Measurements from ENCODE around the gene ATP6V0A4. TPM values are rescaled to one million over a fixed set of nuclear protein-coding genes. Genes with fewer than 3 reads are reported as not detected.

ATP6V0A4 gene
- total RNA-seq, 4 donors from 2014 or later: not detected

GRCh38 chr7:138701537-138701923, 96.5 kb downstream of the ATP6V0A4 start:
- in situ Hi-C loops (cut with MboI; ENCODE audit: low sequenced_read_pairs in 4 of 4): no loop called here
- no peaks in the 10 kb centered on the region for H3K27me3 ChIP-seq
- ATAC-seq (no peak), DNase-seq (no peak)
- TF ChIP-seq POLR2A (IDR thresholded peaks at IDR 0.05) (no peak), CTCF (IDR thresholded peaks at IDR 0.05 in 4 of 5, conservative IDR thresholded peaks at IDR 0.05 in 1 of 5) (no peak)
- H3K36me3 ChIP-seq: no peaks in the 10 kb centered on the region
- no peaks in the 10 kb centered on the region for H3K4me1 ChIP-seq
- no peak overlapping the region for H3K4me3 ChIP-seq
- intact Hi-C loops (cut with DNase I; ENCODE audit: low total_unique reads): no loop called here
- H3K9me3 ChIP-seq: no peaks in the 10 kb centered on the region
- no peak overlapping the region for H3K27ac ChIP-seq

- in situ Hi-C loops (cut with MboI; ENCODE audit: low sequenced_read_pairs in 4 of 4) (no loop called here), intact Hi-C loops (cut with DNase I; ENCODE audit: low total_unique reads) (no loop called here)
- no peaks in the 10 kb centered on the region for H3K9me3 ChIP-seq
- no peaks in the 10 kb centered on the region for H3K27me3 ChIP-seq
- DNase-seq (no peak), ATAC-seq (no peak)
- H3K4me3 ChIP-seq: no peak within 1 kb of the TSS
- H3K4me1 ChIP-seq: no peaks in the 10 kb centered on the region
- H3K36me3 ChIP-seq: no peaks in the 10 kb centered on the region
- TF ChIP-seq CTCF (IDR thresholded peaks at IDR 0.05 in 4 of 5, conservative IDR thresholded peaks at IDR 0.05 in 1 of 5) (no peak), POLR2A (IDR thresholded peaks at IDR 0.05) (no peak)
- H3K27ac ChIP-seq: no peak within 1 kb of the TSS
Measured at GRCh38 chr7:138700857-138701536, 97.0 kb downstream of the ATP6V0A4 start, which contains the start of gene SVOPL. SVOPL (minus strand) TSS chr7:138701362; CDS start chr7:138679045, 22,317 bp downstream.

DNA sequence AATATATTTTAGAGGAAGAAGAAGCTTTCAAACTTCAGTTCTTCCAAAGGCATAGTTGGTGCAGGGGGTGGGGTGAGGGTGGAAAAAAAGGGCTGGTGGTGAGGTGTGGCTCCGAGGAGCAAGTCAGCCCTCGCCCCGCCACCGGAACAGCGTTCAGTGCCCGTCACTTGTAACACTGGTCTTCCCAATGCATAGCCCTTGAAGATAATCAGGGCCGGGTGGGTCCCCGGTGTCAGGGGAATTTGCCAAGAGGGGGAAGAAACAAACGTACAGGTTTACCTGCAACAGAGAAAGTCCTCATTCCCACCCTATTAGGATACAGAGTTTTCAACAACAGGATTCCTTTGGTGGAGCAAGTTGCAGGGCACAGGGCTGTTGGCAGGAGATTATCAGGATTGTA, 98.3 kb downstream of the ATP6V0A4 start:
- intact Hi-C loops (cut with DNase I; ENCODE audit: low total_unique reads): no loop called here

DNA sequence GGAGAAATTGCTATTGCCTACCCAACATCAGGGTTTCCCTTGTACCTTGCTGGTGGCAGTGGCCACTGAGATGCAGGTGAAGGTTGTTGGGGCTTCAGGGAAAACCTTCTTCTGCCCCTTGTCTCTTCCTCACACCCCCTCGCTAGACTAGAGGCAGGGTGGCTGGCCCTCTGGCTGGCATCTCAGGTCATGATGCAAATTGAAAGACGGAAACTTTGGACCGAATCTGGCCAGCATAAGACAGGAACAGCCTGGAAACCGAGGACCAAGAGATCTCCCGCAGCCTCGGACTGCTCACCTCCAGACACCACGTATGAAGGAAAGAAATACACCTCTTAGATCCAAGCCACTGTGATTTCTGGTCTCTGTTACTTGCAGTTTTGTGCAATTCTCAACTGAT, 99.7 kb downstream of the ATP6V0A4 start:
- Histone ChIP-seq H3K27me3 (no peaks in the 10 kb centered on the region), H3K36me3 (no peaks in the 10 kb centered on the region), H3K9me3 (no peaks in the 10 kb centered on the region), H3K4me3 (no peak overlapping the region), H3K4me1 (no peaks in the 10 kb centered on the region), H3K27ac (no peak overlapping the region)
- intact Hi-C loops (cut with DNase I; ENCODE audit: low total_unique reads) (no loop called here), in situ Hi-C loops (cut with MboI; ENCODE audit: low sequenced_read_pairs in 4 of 4) (no loop called here)
- TF ChIP-seq CTCF (IDR thresholded peaks at IDR 0.05 in 4 of 5, conservative IDR thresholded peaks at IDR 0.05 in 1 of 5) (no peak), POLR2A (IDR thresholded peaks at IDR 0.05) (no peak)
- no peak for DNase-seq
- no peak for ATAC-seq

More for the DNA sequence above, 98.3 kb downstream of the ATP6V0A4 start:
- H3K4me1 ChIP-seq: no peaks in the 10 kb centered on the region
- no peaks in the 10 kb centered on the region for H3K9me3 ChIP-seq
- H3K36me3 ChIP-seq: no peaks in the 10 kb centered on the region
- H3K4me3 ChIP-seq: no peak overlapping the region
- no peaks in the 10 kb centered on the region for H3K27me3 ChIP-seq
- in situ Hi-C loops (cut with MboI; ENCODE audit: low sequenced_read_pairs in 4 of 4): no loop called here
- no peak for ATAC-seq
- TF ChIP-seq POLR2A (IDR thresholded peaks at IDR 0.05) (no peak), CTCF (IDR thresholded peaks at IDR 0.05 in 4 of 5, conservative IDR thresholded peaks at IDR 0.05 in 1 of 5) (no peak)
- H3K27ac ChIP-seq: no peak overlapping the region
- DNase-seq: no peak
